Ammon's horn (tissue), 1 donor: Measurements from ENCODE around the gene NT5C3A.
"Not testable (repeated sequence)": the region's sequence is repeated elsewhere in the genome, so short reads cannot be mapped to it uniquely, and the experiment has no call there.

Experiments used
- DNase-seq: peaks from one replicate; pipeline ENCODE4 v3.0.0-alpha.2; 2016; ENCODE audit warnings: low spot score

NT5C3A gene

GRCh38 chr7:32979902-32980301, 82.7 kb downstream of the NT5C3A start:
- DNase-seq, result not testable (repeated sequence)

GRCh38 chr7:32979246-32979645, 83.3 kb downstream of the NT5C3A start:
- DNase-seq, result not testable (repeated sequence)

GRCh38 chr7:32977159-32977558, 85.4 kb downstream of the NT5C3A start:
- DNase-seq, result not testable (repeated sequence)

GRCh38 chr7:32971967-32972366, 90.6 kb downstream of the NT5C3A start:
- DNase-seq, result not testable (repeated sequence)

- not testable (repeated sequence) for DNase-seq
These were observed 95.4 kb downstream of the NT5C3A start for GRCh38 chr7:32967268-32967582.

- DNase-seq, result not testable (repeated sequence)
These were observed 95.9 kb downstream of the NT5C3A start for GRCh38 chr7:32966489-32967267.

GRCh38 chr7:32964461-32965159, 98.0 kb downstream of the NT5C3A start:
- DNase-seq, result peak; percentile 58
